ENCODE data around the gene SLC35F5. TPM values are rescaled to one million over a fixed set of nuclear protein-coding genes. Genes with fewer than 3 reads are reported as not detected.
"Not testable (repeated sequence)": the region's sequence is repeated elsewhere in the genome, so short reads cannot be mapped to it uniquely, and the experiment has no call there.

The SLC35F5 gene
- total RNA-seq, 6 experiments from 2014 or later, result 33.2 to 50.0 (median 40.6) TPM

DNA sequence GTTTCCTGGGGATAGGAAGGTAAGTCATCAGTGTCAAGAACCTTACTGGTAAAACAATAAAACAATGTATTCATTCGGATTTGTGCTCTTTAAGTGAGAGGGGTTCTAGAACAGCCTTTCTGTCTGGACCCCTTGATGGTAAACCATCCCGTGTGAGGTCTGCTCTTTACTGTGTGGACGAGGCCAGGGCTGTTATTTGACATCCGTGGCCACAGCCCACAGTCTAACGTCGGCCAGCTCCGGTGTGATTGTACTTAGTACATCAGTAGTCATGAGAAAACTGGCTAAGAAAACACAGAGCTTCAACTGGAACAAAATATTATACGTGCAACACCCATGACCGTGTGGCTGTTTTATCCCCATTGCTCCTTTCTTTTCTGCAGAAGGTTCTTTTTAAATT, 62.0 kb downstream of the SLC35F5 start:
- Histone ChIP-seq H3K4me3 (no peak overlapping the region), H3K4me1 (no peaks in the 10 kb centered on the region), H3K27ac (no peak overlapping the region), H3K9me3 (no peaks in the 10 kb centered on the region), H3K27me3 (no peaks in the 10 kb centered on the region), H3K36me3 (no peaks in the 10 kb centered on the region)
- WGBS (ENCODE audit: insufficient coverage, low coverage, low lambda C conversion rate, missing lambda C conversion rate), result 72% methylated on average over 7 of the region's 9 CpGs
- no peak for ATAC-seq
- intact Hi-C loops (cut with DNase I), result no loop called here
- no peak for DNase-seq
- TF ChIP-seq, protein P1, sequence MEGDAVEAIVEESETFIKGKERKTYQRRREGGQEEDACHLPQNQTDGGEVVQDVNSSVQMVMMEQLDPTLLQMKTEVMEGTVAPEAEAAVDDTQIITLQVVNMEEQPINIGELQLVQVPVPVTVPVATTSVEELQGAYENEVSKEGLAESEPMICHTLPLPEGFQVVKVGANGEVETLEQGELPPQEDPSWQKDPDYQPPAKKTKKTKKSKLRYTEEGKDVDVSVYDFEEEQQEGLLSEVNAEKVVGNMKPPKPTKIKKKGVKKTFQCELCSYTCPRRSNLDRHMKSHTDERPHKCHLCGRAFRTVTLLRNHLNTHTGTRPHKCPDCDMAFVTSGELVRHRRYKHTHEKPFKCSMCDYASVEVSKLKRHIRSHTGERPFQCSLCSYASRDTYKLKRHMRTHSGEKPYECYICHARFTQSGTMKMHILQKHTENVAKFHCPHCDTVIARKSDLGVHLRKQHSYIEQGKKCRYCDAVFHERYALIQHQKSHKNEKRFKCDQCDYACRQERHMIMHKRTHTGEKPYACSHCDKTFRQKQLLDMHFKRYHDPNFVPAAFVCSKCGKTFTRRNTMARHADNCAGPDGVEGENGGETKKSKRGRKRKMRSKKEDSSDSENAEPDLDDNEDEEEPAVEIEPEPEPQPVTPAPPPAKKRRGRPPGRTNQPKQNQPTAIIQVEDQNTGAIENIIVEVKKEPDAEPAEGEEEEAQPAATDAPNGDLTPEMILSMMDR (IDR thresholded peaks at IDR 0.05), result no peak
- no peak for TF ChIP-seq POLR2A (IDR thresholded peaks at IDR 0.05)

DNA sequence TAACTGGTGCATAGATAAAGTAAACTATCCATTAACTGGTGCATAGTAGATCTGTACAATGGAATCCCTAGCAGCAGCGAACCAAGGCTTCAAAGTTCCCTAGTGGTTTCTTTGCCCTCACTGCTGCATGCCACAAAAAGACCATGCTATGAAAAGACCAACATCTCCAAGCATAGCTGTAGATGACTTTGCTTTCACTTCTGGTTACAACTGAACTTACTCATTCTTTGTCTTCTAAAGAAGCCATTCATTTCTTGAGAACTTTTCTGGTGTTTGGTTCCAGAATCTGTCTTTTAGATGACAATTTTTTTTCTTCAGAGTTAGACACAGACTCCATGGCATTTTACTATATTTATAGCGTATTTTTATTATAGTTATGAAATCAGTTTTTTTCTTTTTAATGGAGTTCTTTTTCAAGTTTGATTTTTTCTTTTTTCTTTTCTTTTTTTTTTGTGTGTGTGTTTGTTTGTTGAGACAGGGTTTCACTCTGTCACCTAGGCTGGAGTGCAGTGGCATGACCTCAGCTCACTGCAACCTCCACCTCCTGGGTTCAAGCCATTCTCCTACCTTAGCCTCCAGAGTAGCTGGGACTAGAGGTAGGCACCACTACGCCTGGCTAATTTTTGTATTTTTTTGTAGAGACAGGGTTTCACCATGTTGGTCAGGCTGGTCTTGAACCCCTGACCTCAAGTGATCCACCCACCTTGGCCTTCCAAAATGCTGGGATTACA, 63.6 kb downstream of the SLC35F5 start:
- Histone ChIP-seq H3K9me3 (no peaks in the 10 kb centered on the region), H3K4me1 (no peaks in the 10 kb centered on the region), H3K27ac (no peak overlapping the region), H3K4me3 (no peak overlapping the region), H3K27me3 (no peaks in the 10 kb centered on the region), H3K36me3 (no peaks in the 10 kb centered on the region)
- no peak for DNase-seq
- no peak for ATAC-seq
- intact Hi-C loops (cut with DNase I), result no loop called here
- no peak for TF ChIP-seq POLR2A (IDR thresholded peaks at IDR 0.05)
- TF ChIP-seq, protein P1 (IDR thresholded peaks at IDR 0.05), result no peak
- WGBS (ENCODE audit: insufficient coverage, low coverage, low lambda C conversion rate, missing lambda C conversion rate), result 58% methylated on average over 3 of the region's 3 CpGs

DNA sequence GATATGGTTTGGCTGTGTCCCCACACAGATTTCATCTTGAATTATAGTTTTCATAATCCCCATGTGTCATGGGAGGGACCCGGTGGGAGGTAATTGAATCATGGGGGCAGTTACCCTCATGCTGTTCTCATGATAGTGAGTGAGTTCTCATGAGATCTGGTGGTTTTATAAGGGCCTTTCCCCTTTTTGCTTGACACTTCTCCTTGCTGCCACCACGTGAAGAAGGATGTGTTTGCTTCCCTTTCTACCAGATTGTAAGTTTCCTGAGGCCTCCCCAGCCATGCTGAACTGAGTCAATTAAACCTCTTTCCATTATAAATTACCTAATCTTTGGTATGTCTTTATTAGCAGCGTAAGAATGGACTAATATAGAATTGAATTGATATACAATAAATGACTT, 65.6 kb downstream of the SLC35F5 start:
- H3K27ac ChIP-seq; H3K9me3 ChIP-seq; H3K4me1 ChIP-seq; H3K27me3 ChIP-seq; ATAC-seq; H3K4me3 ChIP-seq; intact Hi-C loops (cut with DNase I); DNase-seq; H3K36me3 ChIP-seq: not testable (repeated sequence)
- WGBS (ENCODE audit: insufficient coverage, low coverage, low lambda C conversion rate, missing lambda C conversion rate), result 50% methylated on average over 3 of the region's 3 CpGs

DNA sequence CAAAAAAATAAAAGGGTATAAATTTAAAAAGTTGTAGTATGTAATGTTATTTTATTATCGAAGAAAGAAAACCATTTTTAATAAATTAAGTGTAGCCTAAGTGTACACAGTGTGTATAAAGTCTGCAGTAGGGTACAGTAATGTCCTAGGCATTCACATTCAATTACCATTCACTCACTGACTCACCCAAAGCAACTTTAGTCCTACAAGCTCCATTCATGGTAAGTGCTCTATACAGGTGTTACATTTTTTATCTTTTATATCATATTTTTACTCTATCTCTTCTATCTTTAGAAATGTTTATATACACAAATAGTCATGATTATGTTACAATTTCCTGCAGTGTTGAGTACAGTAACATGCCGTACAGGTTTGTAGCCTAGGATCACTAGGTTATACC, 69.9 kb downstream of the SLC35F5 start:
- WGBS (ENCODE audit: insufficient coverage, low coverage, low lambda C conversion rate, missing lambda C conversion rate), result 89% methylated on average over 2 of the region's 2 CpGs
- Histone ChIP-seq H3K27me3 (no peaks in the 10 kb centered on the region), H3K4me1 (no peaks in the 10 kb centered on the region)

DNA sequence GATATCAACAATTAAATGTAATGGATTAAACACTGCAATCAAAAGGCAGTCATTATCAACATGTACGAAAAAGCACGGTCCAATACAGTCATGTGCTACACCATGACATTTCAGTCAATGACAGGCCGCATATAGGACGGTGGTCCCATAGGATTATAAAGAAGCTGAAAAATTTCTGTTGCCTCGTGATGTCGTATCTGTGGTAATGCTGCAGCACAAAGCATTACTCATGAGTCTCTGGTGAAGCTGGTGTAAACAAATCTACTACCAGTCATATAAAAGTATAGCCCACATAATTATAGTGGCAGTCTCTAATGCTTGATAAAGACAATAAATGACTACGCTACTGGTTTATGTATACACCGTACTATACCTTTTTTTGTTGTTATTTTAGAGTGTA, 71.0 kb downstream of the SLC35F5 start:
- intact Hi-C loops (cut with DNase I), result no loop called here
- WGBS (ENCODE audit: insufficient coverage, low coverage, low lambda C conversion rate, missing lambda C conversion rate), result 89% methylated on average over 5 of the region's 8 CpGs
- TF ChIP-seq, protein P1 (IDR thresholded peaks at IDR 0.05), result no peak
- no peak for TF ChIP-seq POLR2A (IDR thresholded peaks at IDR 0.05)
- Histone ChIP-seq H3K36me3 (no peaks in the 10 kb centered on the region), H3K27me3 (no peaks in the 10 kb centered on the region), H3K4me3 (no peak overlapping the region), H3K27ac (no peak overlapping the region), H3K4me1 (no peaks in the 10 kb centered on the region), H3K9me3 (no peaks in the 10 kb centered on the region)
- DNase-seq, result no peak
- ATAC-seq, result no peak

More for the DNA sequence above, 69.9 kb downstream of the SLC35F5 start:
- intact Hi-C loops (cut with DNase I), result no loop called here
- Histone ChIP-seq H3K4me3 (no peak overlapping the region), H3K27ac (no peak overlapping the region), H3K9me3 (no peaks in the 10 kb centered on the region), H3K36me3 (no peaks in the 10 kb centered on the region)
- no peak for TF ChIP-seq POLR2A (IDR thresholded peaks at IDR 0.05)
- TF ChIP-seq, protein P1 (IDR thresholded peaks at IDR 0.05), result no peak
- DNase-seq, result no peak
- ATAC-seq, result no peak

Data from right lobe of liver (tissue), 6 donors.